ENCODE data around the gene USP54. TPM values are rescaled to one million over a fixed set of nuclear protein-coding genes. Genes with fewer than 3 reads are reported as not detected.

USP54 gene
- 9.7 and 15.2 TPM in 2 replicates for total RNA-seq (2014; rRNA removed; shearing (Covaris generic))
- total RNA-seq (2022), result 16.4 and 17.6 TPM in 2 replicates
- Bru-seq, nascent RNA, result percentile 53 among the genes with signal in this experiment
- percentile 58 among the genes with signal in this experiment for BruChase-seq, experiment 1, labeled RNA remaining after a 6-hour chase
- percentile 56 among the genes with signal in this experiment for BruChase-seq, experiment 2, labeled RNA remaining after a 2-hour chase
- long read RNA-seq, partial matches to known transcripts, result 3 of 13 reads
- long read RNA-seq, other reads (novel, unspliced or antisense), result 10 of 13 reads

- no peak within 1 kb of the TSS for H3K27ac ChIP-seq (ENCODE audit: low read depth, low read length, poor library complexity, severe bottlenecking)
Measured at GRCh38 chr10:73590881-73591799, at the start of gene USP54. Gene USP54, minus strand, starts transcription at chr10:73591342. Its CDS starts 15,684 bp downstream, at chr10:73575658.

GRCh38 chr10:73639286-73639685 lies 48.1 kb upstream of the USP54 start:
- POLR2A ChIA-PET, result no interaction called here
- intact Hi-C loops (cut with micrococcal nuclease; ENCODE audit: unreplicated experiment), result no loop called here
- H3K9me3 ChIP-seq (ENCODE audit: low read length), result no peaks in the 10 kb centered on the region
- BruUV-seq (replicated peaks), result no TSS peak
- no peaks in the 10 kb centered on the region for H4K20me1 ChIP-seq (ENCODE audit: insufficient read depth, low read length)
- DNase-seq (ENCODE audit: low spot score), result no peak
- H3K36me3 ChIP-seq (ENCODE audit: insufficient read depth, low read length), result no peaks in the 10 kb centered on the region
- no peak overlapping the region for H3K27ac ChIP-seq (ENCODE audit: low read depth, low read length, poor library complexity, severe bottlenecking)
- CTCF ChIA-PET (ENCODE audit: unreplicated experiment), result no interaction called here
- TF ChIP-seq CTCF (conservative IDR thresholded peaks at IDR 0.05; ENCODE audit: low read length) (no peak), EZH2phosphoT487 (IDR thresholded peaks at IDR 0.05; ENCODE audit: borderline replicate concordance, low read depth, low read length) (no peak)
- H2AFZ ChIP-seq (ENCODE audit: low read length), result no peak overlapping the region
- no peaks in the 10 kb centered on the region for H3K79me2 ChIP-seq (ENCODE audit: insufficient read depth, low read depth, low read length)
- H3K4me2 ChIP-seq (ENCODE audit: low read length), result no peak overlapping the region
- no peak overlapping the region for H3K4me3 ChIP-seq (ENCODE audit: low read depth, low read length, poor library complexity, severe bottlenecking)
- H3K4me1 ChIP-seq (ENCODE audit: insufficient read depth, low read length, poor library complexity, severe bottlenecking), result peaks cover 5% of the 10 kb centered on the region
- no peaks in the 10 kb centered on the region for H3K9me2 ChIP-seq (ENCODE audit: insufficient read depth, low read length)

More at GRCh38 chr10:73590881-73591799, at the start of gene USP54:
- Histone ChIP-seq H3K9me3 (ENCODE audit: low read length) (no peaks in the 10 kb centered on the region), H2AFZ (ENCODE audit: low read length) (peak within 1 kb of the TSS; percentile 21; the same call in 1 of the 2 replicates), H3K9me2 (ENCODE audit: insufficient read depth, low read length) (no peaks in the 10 kb centered on the region), H3K4me2 (ENCODE audit: low read length) (peak within 1 kb of the TSS; percentile 44), H3K4me3 (ENCODE audit: low read depth, low read length, poor library complexity, severe bottlenecking) (peak within 1 kb of the TSS; percentile 12), H4K20me1 (ENCODE audit: insufficient read depth, low read length) (no peaks in the 10 kb centered on the region), H3K79me2 (ENCODE audit: insufficient read depth, low read depth, low read length) (no peaks in the 10 kb centered on the region), H3K4me1 (ENCODE audit: insufficient read depth, low read length, poor library complexity, severe bottlenecking) (peaks cover 17% of the 10 kb centered on the region), H3K36me3 (ENCODE audit: insufficient read depth, low read length) (no peaks in the 10 kb centered on the region)
- peak; percentile 9 for DNase-seq (ENCODE audit: low spot score)
- intact Hi-C loops (cut with micrococcal nuclease; ENCODE audit: unreplicated experiment), result no loop called here
- no peak for TF ChIP-seq CTCF (conservative IDR thresholded peaks at IDR 0.05; ENCODE audit: low read length)
- TF ChIP-seq EZH2phosphoT487 (IDR thresholded peaks at IDR 0.05; ENCODE audit: borderline replicate concordance, low read depth, low read length), result no peak
- ChIA-PET POLR2A (interaction anchor here (0.5 to 1.6 kb wide), 6 partner anchors 9 to 172 kb away, joined by 4 to 8 read pairs (median 4); no protein-coding TSS in a partner anchor), CTCF (ENCODE audit: unreplicated experiment) (no interaction called here)
- BruUV-seq (replicated peaks), result no TSS peak
